ENCODE results near the gene GALNT2.

Gene GALNT2

DNA sequence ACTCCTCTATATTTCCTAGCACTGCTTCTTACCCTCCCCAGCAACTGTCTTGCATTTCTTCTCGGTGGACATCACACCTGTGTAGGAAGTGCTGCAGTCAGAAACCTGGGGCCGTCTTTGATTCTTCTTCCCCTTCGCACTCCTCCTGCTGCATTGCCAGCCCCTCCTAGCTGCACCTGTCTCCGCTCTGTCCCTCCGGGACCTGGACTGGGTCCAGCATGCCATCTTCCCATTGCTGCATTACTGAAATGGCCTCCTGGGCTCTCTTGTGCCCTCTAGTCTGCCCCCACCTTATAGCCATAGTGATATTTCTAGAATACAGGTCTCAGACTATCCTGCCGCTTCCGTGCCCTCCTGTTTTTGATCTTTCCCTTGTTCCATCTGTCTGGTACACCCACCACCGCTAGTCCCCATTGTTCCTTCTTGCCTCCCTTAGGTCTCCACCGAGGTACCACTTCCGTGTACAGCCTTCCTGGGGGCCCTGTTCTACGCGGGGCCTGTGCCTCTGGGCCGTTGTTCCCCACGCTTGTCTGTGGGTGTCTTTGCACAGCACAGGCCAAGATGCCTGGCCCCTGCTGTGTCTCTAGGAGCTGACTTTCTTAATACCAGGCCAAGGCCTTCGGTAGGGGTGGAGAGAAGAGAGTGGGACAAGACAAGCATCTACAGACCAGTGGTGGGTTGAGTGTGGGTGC, 107.6 kb downstream of the GALNT2 start:
- ATAC-seq: no peak
- TF ChIP-seq PATZ1 (CRISPR knock-in tag; IDR thresholded peaks at IDR 0.05; ENCODE audit: borderline replicate concordance): no peak
- TF ChIP-seq PPARA (CRISPR knock-in tag; IDR thresholded peaks at IDR 0.05; ENCODE audit: borderline replicate concordance): no peak
- no peak for TF ChIP-seq ZNF8 (CRISPR knock-in tag; IDR thresholded peaks at IDR 0.05)

GRCh38 chr1:230175163-230175747, 108.2 kb downstream of the GALNT2 start:
- no peak for TF ChIP-seq RARB (CRISPR knock-in tag; IDR thresholded peaks at IDR 0.05)
- no peak for ATAC-seq

DNA sequence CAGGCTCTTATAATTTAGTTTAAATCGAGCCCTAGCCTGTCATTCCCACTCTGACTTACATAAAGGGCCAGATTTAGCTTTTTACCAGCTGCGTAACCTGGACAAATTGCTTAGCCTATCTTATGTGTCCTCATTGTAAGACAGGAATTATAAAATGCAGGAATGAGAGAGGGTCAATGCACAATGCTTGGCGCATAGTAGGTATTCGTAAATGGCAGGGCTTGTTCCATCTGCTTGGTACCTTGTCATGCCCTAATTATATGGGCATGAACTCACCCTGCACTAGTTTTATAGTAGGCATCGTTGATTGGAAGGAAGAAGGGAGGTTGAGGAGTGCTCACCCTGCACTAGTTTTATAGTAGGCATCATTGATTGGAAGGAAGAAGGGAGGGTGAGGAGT, 108.8 kb downstream of the GALNT2 start:
- ATAC-seq: no peak
- TF ChIP-seq RARB (CRISPR knock-in tag; IDR thresholded peaks at IDR 0.05) (no peak), PPARA (CRISPR knock-in tag; IDR thresholded peaks at IDR 0.05; ENCODE audit: borderline replicate concordance) (no peak), TSHZ2 (CRISPR knock-in tag; IDR thresholded peaks at IDR 0.05) (no peak), GLIS3 (CRISPR knock-in tag; IDR thresholded peaks at IDR 0.05) (no peak), ZNF70 (CRISPR knock-in tag; IDR thresholded peaks at IDR 0.05) (no peak), ZFP3 (CRISPR knock-in tag; IDR thresholded peaks at IDR 0.05) (no peak), TOX (CRISPR knock-in tag; IDR thresholded peaks at IDR 0.05; ENCODE audit: borderline replicate concordance) (no peak), TCF4 (CRISPR knock-in tag; IDR thresholded peaks at IDR 0.05; ENCODE audit: borderline replicate concordance) (no peak), ISL1 (CRISPR knock-in tag; IDR thresholded peaks at IDR 0.05) (no peak), ZFP30 (CRISPR knock-in tag; IDR thresholded peaks at IDR 0.05) (no peak), OSR1 (CRISPR knock-in tag; IDR thresholded peaks at IDR 0.05) (no peak)
- TF ChIP-seq, protein P1, sequence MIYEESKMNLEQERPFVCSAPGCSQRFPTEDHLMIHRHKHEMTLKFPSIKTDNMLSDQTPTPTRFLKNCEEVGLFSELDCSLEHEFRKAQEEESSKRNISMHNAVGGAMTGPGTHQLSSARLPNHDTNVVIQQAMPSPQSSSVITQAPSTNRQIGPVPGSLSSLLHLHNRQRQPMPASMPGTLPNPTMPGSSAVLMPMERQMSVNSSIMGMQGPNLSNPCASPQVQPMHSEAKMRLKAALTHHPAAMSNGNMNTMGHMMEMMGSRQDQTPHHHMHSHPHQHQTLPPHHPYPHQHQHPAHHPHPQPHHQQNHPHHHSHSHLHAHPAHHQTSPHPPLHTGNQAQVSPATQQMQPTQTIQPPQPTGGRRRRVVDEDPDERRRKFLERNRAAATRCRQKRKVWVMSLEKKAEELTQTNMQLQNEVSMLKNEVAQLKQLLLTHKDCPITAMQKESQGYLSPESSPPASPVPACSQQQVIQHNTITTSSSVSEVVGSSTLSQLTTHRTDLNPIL (CRISPR knock-in tag; IDR thresholded peaks at IDR 0.05; ENCODE audit: low read depth): no peak

GRCh38 chr1:230176326-230176725, 109.3 kb downstream of the GALNT2 start:
- TF ChIP-seq RARB (CRISPR knock-in tag; IDR thresholded peaks at IDR 0.05): no peak
- no peak for TF ChIP-seq ESRRG (CRISPR knock-in tag; IDR thresholded peaks at IDR 0.05)
- no peak for TF ChIP-seq OSR1 (CRISPR knock-in tag; IDR thresholded peaks at IDR 0.05)
- no peak for TF ChIP-seq ZNF565 (CRISPR knock-in tag; conservative IDR thresholded peaks at IDR 0.05; ENCODE audit: low read depth)
- no peak for TF ChIP-seq ISL1 (CRISPR knock-in tag; IDR thresholded peaks at IDR 0.05)
- TF ChIP-seq SNAI2 (CRISPR knock-in tag; IDR thresholded peaks at IDR 0.05): no peak
- no peak for TF ChIP-seq GLIS3 (CRISPR knock-in tag; IDR thresholded peaks at IDR 0.05)
- TF ChIP-seq TCF4 (CRISPR knock-in tag; IDR thresholded peaks at IDR 0.05; ENCODE audit: borderline replicate concordance): no peak
- no peak for TF ChIP-seq ARNTL (CRISPR knock-in tag; IDR thresholded peaks at IDR 0.05; ENCODE audit: borderline replicate concordance, low read depth)
- no peak for TF ChIP-seq CSDC2 (CRISPR knock-in tag; IDR thresholded peaks at IDR 0.05)
- no peak for TF ChIP-seq POU6F1 (CRISPR knock-in tag; IDR thresholded peaks at IDR 0.05; ENCODE audit: borderline replicate concordance, low read depth)
- TF ChIP-seq ZNF70 (CRISPR knock-in tag; IDR thresholded peaks at IDR 0.05): no peak
- TF ChIP-seq, protein P1 (CRISPR knock-in tag; IDR thresholded peaks at IDR 0.05; ENCODE audit: low read depth): no peak
- no peak for TF ChIP-seq CSRNP3 (CRISPR knock-in tag; IDR thresholded peaks at IDR 0.05)
- no peak for ATAC-seq
